SK-N-SH (cell line): ENCODE measurements around the gene MPO. TPM values are rescaled to one million over a fixed set of nuclear protein-coding genes. Genes with fewer than 3 reads are reported as not detected.

Experiments
- CTCF ChIA-PET: fragments of 300-600, 350-600 bp; formaldehyde crosslinking; extraction: SDS; loops from one replicate; lab custom pipeline; 2021; lab: Yijun Ruan, JAX
- POLR2A ChIA-PET: fragments of 350-600 bp; sonication (Branson Sonifier 250); formaldehyde crosslinking; extraction: SDS; loops from one replicate; lab custom pipeline; 2020; ENCODE audit warnings: antibody characterized with exemption, inconsistent platforms; lab: Yijun Ruan, JAX
- DNase-seq: peaks from one replicate; pipeline ENCODE4 v3.0.0; 2012
- H2AFZ ChIP-seq: fragments of 200-600 bp; sonication (generic); 2 replicates; pipeline ENCODE4 v1.8.1; 2016; ENCODE audit warnings: antibody characterized with exemption, mild to moderate bottlenecking, low read depth
- H3F3A ChIP-seq: fragments of 200-600 bp; sonication (generic); replicated peaks from 2 replicates; pipeline ENCODE3; 2016; ENCODE audit warnings: antibody characterized with exemption, mild to moderate bottlenecking; ENCODE audit not compliant: insufficient read depth
- H3K27ac ChIP-seq, 2 experiments: fragments of 200-500 bp in 1 of 2; fragments of 200-600 bp in 1 of 2; sonication (Bioruptor generic) in 1 of 2; sonication (generic), shearing (Covaris generic) in 1 of 2; 2 replicates each; pipeline versions ENCODE4 v1.5.1 to v1.6.1; 2014 to 2016; ENCODE audit warnings: low read depth in 2 of 2, inconsistent platforms in 1 of 2, low read length in 1 of 2, mild to moderate bottlenecking in 1 of 2, mixed read lengths in 1 of 2
- H3K27me3 ChIP-seq: fragments of 200-600 bp; sonication (generic), shearing (Covaris generic); 2 replicates; pipeline ENCODE4 v1.6.1; 2016; ENCODE audit warnings: mixed run types; ENCODE audit not compliant: insufficient read depth
- H3K36me3 ChIP-seq, 2 experiments: fragments of 200-500 bp in 1 of 2; fragments of 200-600 bp in 1 of 2; sonication (Bioruptor generic) in 1 of 2; sonication (generic) in 1 of 2; replicated peaks in 1 of 2; 2 replicates each; pipeline versions ENCODE3 to v1.5.1; 2014 to 2016; ENCODE audit warnings: low read length in 1 of 2, mild to moderate bottlenecking in 1 of 2; ENCODE audit not compliant: insufficient read depth in 2 of 2, control insufficient read depth in 1 of 2
- H3K4me1 ChIP-seq, 2 experiments: fragments of 200-500 bp in 1 of 2; fragments of 200-600 bp in 1 of 2; sonication (Bioruptor generic) in 1 of 2; sonication (generic), shearing (Covaris generic) in 1 of 2; 2 replicates each; pipeline versions ENCODE4 v1.5.1 to v1.6.1; 2014 to 2016; ENCODE audit warnings: low read depth in 1 of 2, low read length in 1 of 2, mixed run types in 1 of 2; ENCODE audit not compliant: insufficient read depth in 2 of 2, control insufficient read depth in 1 of 2
- H3K4me2 ChIP-seq: fragments of 200-600 bp; sonication (generic), shearing (Covaris generic); 2 replicates; pipeline ENCODE4 v1.6.1; 2017; ENCODE audit warnings: mixed run types
- H3K4me3 ChIP-seq, 2 experiments: fragments of 200-500 bp in 1 of 2; fragments of 200-600 bp in 1 of 2; sonication (Bioruptor generic) in 1 of 2; sonication (generic), shearing (Covaris generic) in 1 of 2; 2 replicates each; pipeline versions ENCODE4 v1.5.1 to v1.8.1; 2014 to 2016; ENCODE audit warnings: low read depth in 2 of 2, inconsistent platforms in 1 of 2, low read length in 1 of 2, mild to moderate bottlenecking in 1 of 2, mixed read lengths in 1 of 2, moderate library complexity in 1 of 2
- H3K79me2 ChIP-seq: fragments of 200-600 bp; sonication (generic); 2 replicates; pipeline ENCODE4 v1.8.1; 2017; ENCODE audit warnings: mild to moderate bottlenecking; ENCODE audit not compliant: insufficient read depth
- H3K9ac ChIP-seq: fragments of 200-600 bp; sonication (generic); 2 replicates; pipeline ENCODE4 v1.6.1; 2017; ENCODE audit warnings: mixed run types
- H3K9me2 ChIP-seq: fragments of 200-600 bp; sonication (generic); 2 replicates; pipeline ENCODE4 v1.6.1; 2017; ENCODE audit warnings: mixed run types
- H3K9me3 ChIP-seq: fragments of 200-600 bp; sonication (generic); 2 replicates; pipeline ENCODE4 v1.6.1; 2017; ENCODE audit warnings: mixed run types, mild to moderate bottlenecking, moderate library complexity
- H4K20me1 ChIP-seq: fragments of 200-600 bp; sonication (generic); 2 replicates; pipeline ENCODE4 v1.6.1; 2017; ENCODE audit warnings: mild to moderate bottlenecking, mixed run types; ENCODE audit not compliant: insufficient read depth
- ELF1 ChIP-seq: IDR thresholded peaks from 2 replicates; pipeline ENCODE4 v1.4.0; 2012
- EZH2phosphoT487 ChIP-seq: fragments of 200-600 bp; sonication (generic); IDR thresholded peaks from 2 replicates; pipeline ENCODE4 v1.6.1; 2017; ENCODE audit warnings: low read depth, mixed run types, mild to moderate bottlenecking, antibody characterized with exemption, moderate library complexity, borderline replicate concordance
- FOSL2 ChIP-seq: IDR thresholded peaks from 2 replicates; pipeline ENCODE4 v1.4.0; 2012; ENCODE audit warnings: low read depth, mild to moderate bottlenecking, moderate library complexity, borderline replicate concordance
- FOXJ3 ChIP-seq: sonication (generic); formaldehyde crosslinking; IDR thresholded peaks from 2 replicates; pipeline ENCODE4 v1.5.1; 2020; ENCODE audit warnings: mild to moderate bottlenecking, missing genetic modification reagents
- GATA2 ChIP-seq: sonication (generic); formaldehyde crosslinking; IDR thresholded peaks from 2 replicates; pipeline ENCODE4 v1.5.0; 2020; ENCODE audit warnings: mild to moderate bottlenecking, missing genetic modification reagents
- MXI1 ChIP-seq: IDR thresholded peaks from 2 replicates; pipeline ENCODE4 v1.6.1; 2012; ENCODE audit warnings: mild to moderate bottlenecking, low read depth, low read length, improper control_type of control experiment
- NRF1 ChIP-seq: IDR thresholded peaks from 2 replicates; pipeline ENCODE4 v1.6.1; 2012; ENCODE audit warnings: low read depth, mild to moderate bottlenecking, low read length
- POLR2AphosphoS5 ChIP-seq: IDR thresholded peaks from 2 replicates; pipeline ENCODE4 v1.6.1; 2012; ENCODE audit warnings: low read depth, low read length
- RXRA ChIP-seq: IDR thresholded peaks from 2 replicates; pipeline ENCODE4 v1.4.0; 2012; ENCODE audit warnings: low read depth, mild to moderate bottlenecking, borderline replicate concordance
- USF2 ChIP-seq: fragments of 150-350 bp; IDR thresholded peaks from 2 replicates; pipeline ENCODE4 v1.6.1; 2017; ENCODE audit warnings: antibody characterized with exemption, low read length, low read depth, borderline replicate concordance
- WGBS: methylation state at CpG from one replicate; pipeline ENCODE4 v1.1.6; 2017; ENCODE audit warnings: low lambda C conversion rate; 5-methylcytosine and 5-hydroxymethylcytosine counted together
- polyA plus RNA-seq, 3 experiments: library from polyadenylated mRNA; depleted of rRNA; stranded (reverse); fragments of >200 nt; gene quantifications; 2 replicates each; pipeline ENCODE4 v1.2.3, GENCODE V29; 2012
- TF ChIP-seq, protein P1 (sequence below): fragments of 200-600 bp; sonication (generic); IDR thresholded peaks from 2 replicates; pipeline ENCODE4 v1.6.1; 2017; ENCODE audit warnings: antibody characterized with exemption, mild to moderate bottlenecking, moderate library complexity
- TF ChIP-seq, protein P2 (sequence below): IDR thresholded peaks from 2 replicates; pipeline ENCODE4; 2012

The MPO gene
- polyA plus RNA-seq, 1 of the 3 experiments (the other 2 are of a cell fraction): not detected

- Histone ChIP-seq H3K79me2 (no peaks in the 10 kb centered on the region), H3K4me1 (peaks cover 0 to 27% of the 10 kb centered on the region in 2 experiments; a peak in 1 of 4 replicates), H3F3A (no peaks in the 10 kb centered on the region), H4K20me1 (no peaks in the 10 kb centered on the region), H3K9me3 (no peaks in the 10 kb centered on the region), H3K9ac (no peak overlapping the region), H3K27ac (no peak overlapping the region; a peak in 1 of 4 replicates), H3K9me2 (no peaks in the 10 kb centered on the region), H3K4me3 (peak overlapping the region in 1 of 2 experiments; percentile 23; a peak in 1 of 4 replicates), H2AFZ (no peak overlapping the region), H3K27me3 (0 out of 2 replicates have a peak, but pooled peaks cover 14% of the 10 kb centered on the region), H3K36me3 (no peaks in the 10 kb centered on the region), H3K4me2 (no peak overlapping the region)
- CTCF ChIA-PET: interaction anchor here (1.4 kb wide), 1 partner anchor 88 kb away, joined by 8 read pairs; the partner anchor contains the start of gene RNF43
- WGBS: 60% methylated on average over 16 of the region's 16 CpGs
- POLR2A ChIA-PET: interaction anchor here (1.6 kb wide), 1 partner anchor 7 kb away, joined by 4 read pairs; no protein-coding TSS in a partner anchor
- peak; percentile 73 for DNase-seq
- TF ChIP-seq, protein P1, sequence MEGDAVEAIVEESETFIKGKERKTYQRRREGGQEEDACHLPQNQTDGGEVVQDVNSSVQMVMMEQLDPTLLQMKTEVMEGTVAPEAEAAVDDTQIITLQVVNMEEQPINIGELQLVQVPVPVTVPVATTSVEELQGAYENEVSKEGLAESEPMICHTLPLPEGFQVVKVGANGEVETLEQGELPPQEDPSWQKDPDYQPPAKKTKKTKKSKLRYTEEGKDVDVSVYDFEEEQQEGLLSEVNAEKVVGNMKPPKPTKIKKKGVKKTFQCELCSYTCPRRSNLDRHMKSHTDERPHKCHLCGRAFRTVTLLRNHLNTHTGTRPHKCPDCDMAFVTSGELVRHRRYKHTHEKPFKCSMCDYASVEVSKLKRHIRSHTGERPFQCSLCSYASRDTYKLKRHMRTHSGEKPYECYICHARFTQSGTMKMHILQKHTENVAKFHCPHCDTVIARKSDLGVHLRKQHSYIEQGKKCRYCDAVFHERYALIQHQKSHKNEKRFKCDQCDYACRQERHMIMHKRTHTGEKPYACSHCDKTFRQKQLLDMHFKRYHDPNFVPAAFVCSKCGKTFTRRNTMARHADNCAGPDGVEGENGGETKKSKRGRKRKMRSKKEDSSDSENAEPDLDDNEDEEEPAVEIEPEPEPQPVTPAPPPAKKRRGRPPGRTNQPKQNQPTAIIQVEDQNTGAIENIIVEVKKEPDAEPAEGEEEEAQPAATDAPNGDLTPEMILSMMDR: peak; percentile 32; the same call in 1 of the 2 replicates
- no peak for TF ChIP-seq FOSL2
- no peak for TF ChIP-seq RXRA
- no peak for TF ChIP-seq USF2
These were observed 48.5 kb upstream of the MPO start for GRCh38 chr17:58329035-58329809.

DNA sequence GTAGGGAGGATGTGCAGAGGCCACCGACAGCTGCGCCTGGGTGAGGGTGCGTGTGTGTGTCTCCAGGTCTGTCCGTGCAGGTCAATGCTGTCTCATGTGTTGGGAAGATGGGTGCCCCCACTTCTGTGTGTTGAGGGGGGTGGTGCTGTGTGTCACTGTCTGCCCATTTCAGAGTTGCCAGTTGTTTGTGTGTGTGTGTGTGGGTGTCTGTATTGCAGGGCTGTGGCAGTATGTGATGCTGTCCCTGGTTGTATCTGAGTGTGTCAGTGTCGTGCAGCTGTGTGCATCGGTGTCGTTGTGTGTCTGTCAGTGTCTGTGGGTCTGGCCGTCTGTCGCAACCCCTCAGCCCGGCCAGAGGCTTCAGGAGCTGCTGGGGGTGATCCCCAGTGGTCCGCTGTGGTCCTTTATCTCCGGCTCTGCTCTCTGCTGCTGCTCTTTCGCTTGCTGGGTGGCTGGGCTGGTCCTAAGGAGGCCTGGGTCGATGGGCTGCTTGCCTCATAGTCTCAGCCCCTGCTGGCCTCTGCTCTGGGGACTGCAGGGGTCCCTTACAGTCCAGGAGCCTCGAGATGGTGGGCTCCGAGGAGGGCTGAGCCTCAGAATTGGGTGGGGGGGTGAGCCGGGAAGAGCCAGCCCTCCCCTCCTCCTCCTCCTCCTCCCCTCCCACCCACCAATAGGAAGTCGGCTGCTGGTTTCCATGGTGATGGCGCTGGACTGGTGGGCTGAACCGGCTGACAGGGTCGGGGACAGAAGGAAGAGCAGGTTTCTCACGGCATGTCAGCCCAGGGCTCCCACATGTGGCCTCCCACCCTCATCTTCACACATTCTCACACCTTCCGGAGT lies 47.7 kb upstream of the MPO start, which contains the start of gene TSPOAP1:
Gene TSPOAP1, minus strand, starts transcription at position 601 of the 840 bp plus-strand sequence. CDS start 875 bp downstream, outside the sequence.
- 48% methylated on average over 20 of the region's 23 CpGs for WGBS
- DNase-seq: peak; percentile 95
- Histone ChIP-seq H3K36me3 (no peaks in the 10 kb centered on the region), H2AFZ (no peak within 1 kb of the TSS), H3K27ac (peak within 1 kb of the TSS in 1 of 2 experiments; percentile 7; a peak in 1 of 4 replicates), H3K4me2 (no peak within 1 kb of the TSS), H3K27me3 (peaks cover 21% of the 10 kb centered on the region; the same call in 1 of the 2 replicates), H3K9me3 (no peaks in the 10 kb centered on the region), H3K9me2 (no peaks in the 10 kb centered on the region)
- POLR2A ChIA-PET: interaction anchor here (1.5 to 2.0 kb wide), 3 partner anchors 8 to 24 kb away, joined by 4 to 15 read pairs (median 6); partner anchors contain the start of gene SUPT4H1
- CTCF ChIA-PET: interaction anchor here (0.8 to 1.8 kb wide), 6 partner anchors 11 to 119 kb away, joined by 3 to 12 read pairs (median 4); partner anchors contain the start of gene RNF43
- TF ChIP-seq USF2: no peak
- no peak for TF ChIP-seq FOXJ3 (CRISPR knock-in tag)
- TF ChIP-seq EZH2phosphoT487: no peak
- TF ChIP-seq, protein P2, sequence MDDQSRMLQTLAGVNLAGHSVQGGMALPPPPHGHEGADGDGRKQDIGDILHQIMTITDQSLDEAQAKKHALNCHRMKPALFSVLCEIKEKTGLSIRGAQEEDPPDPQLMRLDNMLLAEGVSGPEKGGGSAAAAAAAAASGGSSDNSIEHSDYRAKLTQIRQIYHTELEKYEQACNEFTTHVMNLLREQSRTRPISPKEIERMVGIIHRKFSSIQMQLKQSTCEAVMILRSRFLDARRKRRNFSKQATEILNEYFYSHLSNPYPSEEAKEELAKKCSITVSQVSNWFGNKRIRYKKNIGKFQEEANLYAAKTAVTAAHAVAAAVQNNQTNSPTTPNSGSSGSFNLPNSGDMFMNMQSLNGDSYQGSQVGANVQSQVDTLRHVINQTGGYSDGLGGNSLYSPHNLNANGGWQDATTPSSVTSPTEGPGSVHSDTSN: no peak
- TF ChIP-seq GATA2 (CRISPR knock-in tag): no peak
- TF ChIP-seq NRF1: no peak
- peak; percentile 73; the same call in 1 of the 2 replicates for TF ChIP-seq MXI1
- no peak for TF ChIP-seq ELF1
- no peak for TF ChIP-seq POLR2AphosphoS5
- TF ChIP-seq, all 33 proteins: peak for 1
- no peaks in the 10 kb centered on the region for H3K79me2 ChIP-seq
- no peak within 1 kb of the TSS for H3K9ac ChIP-seq
- H3K4me1 ChIP-seq: peaks cover 0 to 35% of the 10 kb centered on the region in 2 experiments; a peak in 1 of 4 replicates
- H4K20me1 ChIP-seq: no peaks in the 10 kb centered on the region
- H3K4me3 ChIP-seq: peak within 1 kb of the TSS in 1 of 2 experiments; percentile 23; a peak in 1 of 4 replicates
- H3F3A ChIP-seq: no peaks in the 10 kb centered on the region
